Measurements from ENCODE around the gene DDT. TPM values are rescaled to one million over a fixed set of nuclear protein-coding genes. Genes with fewer than 3 reads are reported as not detected.

The DDT gene
- total RNA-seq, 2 donors from 2014 or later = 48.5 to 50.3 TPM

Other genes starting within 250 kb of the DDT start
- gene ZNF70, start 223.3 kb downstream of the DDT start, total RNA-seq = 1 to 10 TPM; 6.2 to 7.7 TPM
- gene VPREB3, start 220.0 kb downstream of the DDT start, total RNA-seq = under 1 TPM in 1 of 2 donors, not detected in 1; 0.43 TPM
- gene C22orf15, start 211.5 kb downstream of the DDT start, total RNA-seq = not detected
- gene CHCHD10, start 206.5 kb downstream of the DDT start, total RNA-seq = 10 to 100 TPM; 59.0 to 68.7 TPM
- 1 to 10 TPM; 2.8 to 5.8 TPM for gene MMP11, start 201.6 kb downstream of the DDT start, total RNA-seq
- gene SMARCB1, start 187.5 kb downstream of the DDT start, total RNA-seq = 10 to 100 TPM; 42.6 to 45.8 TPM
- under 1 TPM; 0.83 to 0.95 TPM for gene DERL3, start 135.4 kb downstream of the DDT start, total RNA-seq
- gene SLC2A11, start 116.6 kb downstream of the DDT start, total RNA-seq = 1 to 10 TPM; 4.9 to 7.4 TPM
- 100 to 1,000 TPM; 385 to 448 TPM for gene MIF, start 80.1 kb downstream of the DDT start, total RNA-seq
- 10 to 100 TPM in 1 of 2 donors, 1 to 10 TPM in 1; 5.6 to 13.1 TPM for gene GSTT2B, start 13.2 kb downstream of the DDT start, total RNA-seq
- 1 to 10 TPM in 1 of 2 donors, under 1 TPM in 1; 0.90 to 1.7 TPM for gene DDTL, start 7.6 kb downstream of the DDT start, total RNA-seq
- gene GSTT2, start 5.7 kb upstream of the DDT start, total RNA-seq = 1 to 10 TPM; 1.2 to 3.9 TPM
- not detected for gene GSTT4, start 31.0 kb upstream of the DDT start, total RNA-seq
- gene CABIN1, start 36.9 kb upstream of the DDT start, total RNA-seq = 10 to 100 TPM; 44.5 to 52.3 TPM
- 10 to 100 TPM; 11.9 to 29.5 TPM for gene SUSD2, start 207.0 kb upstream of the DDT start, total RNA-seq

All from posterior vena cava (tissue), 2 donors.